GM18951 (cell line): ENCODE measurements around the gene YPEL2.

Experiments used
- POLR2A ChIP-seq: IDR thresholded peaks from 4 replicates; pipeline ENCODE4 v1.6.1; 2011; ENCODE audit warnings: mild to moderate bottlenecking; ENCODE audit not compliant: insufficient read length, insufficient read depth; ENCODE audit errors: extremely low read depth
- in situ Hi-C: fragments of 300-500 bp; cut with MboI; formaldehyde crosslinking; loops from one replicate; pipeline ENCODE4 v1.12.0; 2022; ENCODE audit warnings: low sequenced_read_pairs, mixed read lengths, inconsistent platforms; ENCODE audit not compliant: unreplicated experiment

Gene YPEL2

DNA sequence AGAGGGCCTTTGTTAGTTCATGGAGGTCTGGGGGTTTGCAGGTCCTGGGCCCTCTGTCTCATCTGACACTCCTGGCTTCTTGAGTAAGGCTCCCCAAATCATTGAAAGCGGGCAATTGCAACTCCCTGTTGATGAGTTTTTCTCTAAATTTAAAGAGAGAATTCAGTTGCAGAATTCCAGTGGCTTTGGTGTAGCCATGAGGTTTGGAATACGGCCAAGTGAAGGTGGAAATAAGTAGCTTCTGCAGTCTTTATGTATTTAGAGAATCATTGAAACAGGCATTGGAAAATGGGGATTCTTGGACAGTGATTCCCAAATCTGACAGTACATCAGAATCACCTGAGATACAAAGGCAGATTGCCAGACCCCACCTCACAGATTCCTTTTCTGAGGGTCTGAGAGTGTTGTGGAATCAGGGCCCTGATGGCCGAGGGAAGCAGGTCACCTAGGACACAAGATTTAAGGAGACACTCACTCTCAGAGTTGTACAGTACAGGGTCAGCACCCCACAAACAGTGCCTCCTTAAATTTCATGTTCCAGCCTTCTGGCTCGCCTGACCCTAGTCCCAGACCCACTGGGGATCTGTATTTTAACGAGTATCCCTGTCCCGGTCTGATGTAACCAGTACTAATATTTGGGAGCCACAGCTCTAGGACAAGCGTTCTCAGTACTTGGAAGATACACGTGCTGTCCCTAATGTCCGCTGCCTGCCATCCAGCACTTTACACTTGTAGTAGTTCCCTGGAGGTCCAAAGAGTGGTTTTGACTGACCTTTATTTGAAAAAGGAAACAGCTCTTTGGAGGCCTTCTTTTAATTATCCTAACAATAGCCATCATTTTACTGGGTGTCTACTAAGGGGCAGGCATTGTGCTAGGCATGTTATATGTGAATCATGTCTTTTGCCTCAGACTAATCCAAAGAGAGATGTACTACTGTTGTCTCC lies 37.8 kb downstream of the YPEL2 start:
- no peak for TF ChIP-seq POLR2A
- in situ Hi-C loops: no loop called here

DNA sequence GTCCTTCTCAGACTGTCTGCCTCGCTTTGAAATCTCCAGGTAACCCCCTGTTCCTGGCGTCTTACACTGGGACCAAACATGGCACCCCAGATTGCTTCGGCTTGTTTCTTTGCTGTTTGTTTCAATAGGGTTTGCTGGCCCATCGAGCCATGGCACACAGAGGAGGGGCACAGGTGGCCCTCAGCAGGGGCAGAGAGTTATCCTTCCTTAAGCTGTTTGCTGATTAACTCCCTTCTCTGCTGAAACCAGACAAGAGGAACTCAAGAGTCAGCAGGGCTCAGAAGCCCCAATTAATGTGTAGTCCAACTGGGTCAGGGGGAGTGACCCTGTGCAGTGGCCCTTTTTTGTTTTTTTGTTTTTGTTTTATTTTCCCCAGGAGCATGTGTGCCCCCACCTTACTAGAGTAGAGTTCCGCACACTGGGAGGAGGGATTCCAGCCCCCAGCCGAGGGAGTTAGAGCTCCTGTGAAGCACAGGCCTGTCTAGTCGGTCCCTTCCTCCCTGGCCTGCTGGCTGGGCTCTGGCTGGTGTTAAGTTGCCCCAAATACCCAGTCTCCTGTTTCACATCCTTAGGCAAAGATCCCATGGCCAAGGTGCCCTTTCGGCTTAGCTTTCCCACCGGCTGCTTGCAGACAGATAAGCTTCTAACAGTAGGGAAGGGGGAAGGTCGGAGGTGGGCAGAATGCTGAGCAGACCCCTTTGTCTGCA lies 39.3 kb downstream of the YPEL2 start:
- in situ Hi-C loops: no loop called here
- no peak for TF ChIP-seq POLR2A

DNA sequence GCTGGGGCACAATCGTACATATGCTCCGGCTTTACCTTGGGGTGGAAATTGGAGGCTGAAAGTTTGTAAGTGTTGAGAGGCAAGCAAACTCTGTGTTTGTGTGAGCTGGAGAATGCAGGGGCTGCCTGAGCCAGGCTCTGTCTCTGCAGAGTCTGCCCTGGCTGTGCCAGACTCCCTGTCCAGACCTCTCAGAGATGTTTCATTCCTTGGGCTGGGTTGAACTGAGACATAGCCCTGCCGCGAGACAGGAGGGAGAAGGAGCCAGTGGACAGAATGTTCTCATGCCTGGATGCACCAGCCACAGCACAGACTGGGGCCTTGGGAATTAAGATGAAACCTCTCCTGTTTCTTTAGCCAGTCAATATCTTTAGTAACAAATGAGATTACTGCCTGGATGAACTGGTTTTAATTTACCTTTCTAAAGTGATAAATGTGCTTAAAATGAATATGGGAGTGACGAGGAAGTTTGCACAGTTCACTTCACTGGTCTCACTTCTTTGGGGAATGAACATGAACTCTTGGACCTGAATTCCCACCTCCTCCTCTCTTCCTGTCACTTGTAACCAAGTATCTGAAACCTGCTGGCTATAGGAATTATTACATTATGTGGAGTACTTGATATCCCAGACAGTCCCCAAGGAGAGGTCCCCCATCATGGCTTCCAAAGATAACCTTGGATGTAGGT lies 40.1 kb downstream of the YPEL2 start:
- in situ Hi-C loops: no loop called here
- no peak for TF ChIP-seq POLR2A

DNA sequence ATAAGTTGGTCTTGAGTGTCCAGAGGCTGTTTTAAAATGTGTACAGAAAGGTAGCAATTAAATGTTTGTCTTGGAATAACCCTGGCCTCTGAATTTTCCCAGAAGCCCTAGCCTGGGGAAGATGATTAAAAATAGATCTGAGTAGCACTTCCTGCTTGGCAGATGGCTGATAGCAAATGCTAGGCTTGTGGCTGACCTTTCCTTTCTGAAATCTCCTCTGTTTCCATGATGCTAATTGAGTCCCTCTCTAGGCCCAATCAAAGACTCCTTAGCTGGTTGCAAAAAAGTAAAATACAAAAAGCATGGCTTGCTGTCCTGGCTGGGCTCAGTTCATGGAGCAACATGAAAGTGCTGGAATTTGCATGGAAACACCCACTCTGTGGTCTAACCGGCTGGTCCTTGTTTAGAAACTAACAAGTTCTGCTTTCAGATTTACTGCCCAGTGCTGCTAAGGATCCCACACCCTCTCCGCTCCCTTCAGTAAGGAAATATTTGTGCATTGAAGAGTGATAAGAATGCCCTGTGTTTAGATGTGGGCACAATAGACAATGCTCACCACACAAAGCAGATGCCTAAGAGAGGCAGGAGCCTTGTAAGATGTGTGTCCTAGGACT lies 40.8 kb downstream of the YPEL2 start:
- no peak for TF ChIP-seq POLR2A
- in situ Hi-C loops: no loop called here

DNA sequence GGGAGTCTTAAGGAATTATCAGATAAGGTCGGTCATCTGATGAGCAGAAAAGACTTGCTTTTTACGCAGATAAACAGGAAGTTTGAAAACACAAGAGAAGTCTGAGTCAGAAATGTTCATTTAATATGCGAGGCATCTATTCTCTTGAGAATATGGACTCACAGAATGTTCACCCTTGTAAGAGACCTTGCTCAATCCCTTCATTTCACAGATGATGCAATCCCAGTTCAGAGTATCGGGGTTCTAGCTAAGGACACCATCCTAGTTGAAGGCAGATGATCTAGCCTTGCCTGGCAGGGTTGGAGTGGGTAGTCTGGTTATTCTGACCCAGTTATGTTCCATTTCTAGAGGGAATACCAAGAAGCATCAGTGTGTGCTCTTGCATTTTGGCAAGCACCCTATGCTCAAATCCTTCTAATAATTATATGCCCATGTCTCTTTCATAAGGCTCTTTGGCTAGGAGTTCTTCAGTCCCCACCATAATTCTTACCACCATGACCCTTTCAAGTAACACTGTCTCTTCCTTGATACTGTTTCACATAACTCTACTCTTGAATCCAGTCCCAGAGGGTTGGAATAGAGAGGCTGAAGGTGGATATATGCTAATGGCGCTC lies 42.5 kb downstream of the YPEL2 start:
- in situ Hi-C loops: no loop called here
- TF ChIP-seq POLR2A: no peak

DNA sequence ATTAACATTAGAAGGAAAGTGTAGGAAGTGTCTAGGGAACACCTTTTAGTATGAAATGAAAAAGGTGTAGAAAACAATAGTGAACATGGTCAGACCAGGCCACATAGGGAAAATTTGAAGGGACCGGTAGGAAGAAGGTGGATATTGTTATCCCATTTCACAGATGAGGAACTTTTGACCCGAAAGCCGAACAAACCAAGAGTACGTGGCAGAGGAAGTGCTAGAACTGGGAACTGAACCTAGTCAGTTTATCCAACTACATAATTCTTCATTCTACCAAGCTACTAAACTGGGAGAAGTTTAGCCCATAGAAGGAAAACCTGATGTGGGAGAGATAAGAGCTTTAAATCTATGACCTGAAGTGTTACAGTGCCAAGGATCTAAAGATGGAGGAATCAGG lies 43.2 kb downstream of the YPEL2 start:
- in situ Hi-C loops: no loop called here
- no peak for TF ChIP-seq POLR2A

DNA sequence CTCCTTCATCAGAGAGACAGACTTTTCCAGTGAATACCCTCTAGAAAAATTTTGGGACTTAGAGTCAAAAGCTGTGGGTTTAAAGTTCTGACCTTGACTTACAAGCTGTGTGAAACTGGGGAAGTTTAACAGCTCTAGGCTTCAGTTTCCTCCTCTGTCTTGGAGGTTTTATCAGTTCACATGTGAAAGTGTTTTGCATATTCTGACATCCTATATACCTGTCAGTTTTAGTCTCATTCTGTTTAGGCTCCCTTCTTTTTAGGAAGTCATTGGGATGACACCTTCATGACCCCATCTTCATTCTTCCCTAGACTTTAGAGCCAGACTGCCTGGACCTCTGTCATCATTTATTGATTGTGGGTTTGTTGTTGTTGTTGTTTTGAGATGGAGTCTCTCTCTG lies 44.4 kb downstream of the YPEL2 start:
- no peak for TF ChIP-seq POLR2A
- in situ Hi-C loops: no loop called here

DNA sequence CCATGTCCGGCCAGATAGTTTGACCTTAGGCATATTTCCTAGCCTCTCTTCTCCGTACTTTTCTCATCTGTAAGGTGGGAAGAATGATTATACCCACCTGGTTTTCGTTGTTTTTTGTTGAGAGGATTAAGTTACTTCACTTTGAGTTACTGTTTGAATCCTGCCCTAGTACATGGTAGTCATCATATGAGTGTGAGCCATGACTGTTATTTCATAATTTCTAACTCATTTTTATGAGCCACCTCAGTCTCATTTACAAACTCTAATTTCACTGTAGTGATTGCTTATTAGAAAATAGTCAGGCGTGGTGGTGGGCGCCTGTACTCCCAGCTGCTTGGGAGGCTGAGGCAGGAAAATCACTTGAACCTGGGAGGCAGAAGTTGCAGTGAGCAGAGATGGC lies 45.1 kb downstream of the YPEL2 start:
- no peak for TF ChIP-seq POLR2A
- in situ Hi-C loops: no loop called here

DNA sequence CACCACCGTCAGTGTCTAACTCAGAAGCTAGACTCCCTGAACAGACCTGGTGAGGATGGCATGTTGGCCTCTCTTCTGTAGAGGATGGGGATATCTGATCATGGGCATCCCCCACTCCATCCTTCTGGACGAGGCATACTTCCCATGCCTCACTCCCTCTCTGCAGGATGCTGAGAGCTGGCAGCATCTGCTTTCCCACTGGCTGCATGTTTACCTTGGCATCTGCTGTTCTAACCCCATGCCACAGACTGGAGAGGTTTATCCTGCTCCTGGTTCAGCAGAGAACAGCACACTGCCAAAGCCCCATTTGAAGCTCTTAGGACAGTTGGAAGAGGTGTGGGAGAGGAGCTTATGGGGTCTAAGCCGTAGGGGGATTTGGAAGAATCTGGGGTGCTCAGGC lies 46.0 kb downstream of the YPEL2 start:
- in situ Hi-C loops: no loop called here
- no peak for TF ChIP-seq POLR2A

DNA sequence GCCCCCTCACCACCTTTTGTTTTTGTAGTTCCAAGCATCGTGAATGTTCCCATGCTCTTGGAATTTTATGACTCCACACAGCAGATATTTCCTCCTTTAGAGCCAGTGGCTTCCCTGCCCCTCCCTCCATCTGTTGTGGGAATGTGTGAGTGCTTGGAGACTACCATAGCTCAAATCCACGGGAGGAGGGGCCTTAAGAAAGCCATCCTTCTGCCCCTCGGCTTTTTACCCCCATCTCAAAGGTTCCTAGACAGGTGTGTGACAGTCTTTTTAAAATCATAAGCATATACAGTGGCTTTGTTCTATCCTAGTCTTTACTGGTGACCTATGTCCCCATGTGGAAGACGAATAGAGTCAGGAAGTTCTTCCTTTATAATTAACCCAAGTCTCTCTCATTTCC lies 47.2 kb downstream of the YPEL2 start:
- no peak for TF ChIP-seq POLR2A
- in situ Hi-C loops: no loop called here

DNA sequence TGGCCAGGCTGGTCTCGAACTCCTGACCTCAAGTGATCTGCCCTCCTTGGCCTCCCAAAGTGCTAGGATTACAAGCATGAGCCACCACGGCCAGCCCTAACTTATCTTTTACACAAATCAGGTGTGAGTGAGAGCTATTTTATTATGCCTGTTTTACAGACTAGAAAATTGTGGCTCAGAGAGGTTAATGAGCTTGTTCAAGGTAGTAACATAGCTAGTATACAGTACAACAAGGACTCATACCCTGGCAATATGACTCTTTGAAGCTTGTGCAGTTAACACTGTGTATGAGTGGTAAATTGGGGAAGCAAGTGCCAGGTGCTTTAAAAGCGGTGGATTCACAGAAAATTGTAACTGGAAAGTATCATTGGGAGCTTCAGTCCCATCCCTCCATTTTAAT lies 49.0 kb downstream of the YPEL2 start:
- no peak for TF ChIP-seq POLR2A
- in situ Hi-C loops: no loop called here

DNA sequence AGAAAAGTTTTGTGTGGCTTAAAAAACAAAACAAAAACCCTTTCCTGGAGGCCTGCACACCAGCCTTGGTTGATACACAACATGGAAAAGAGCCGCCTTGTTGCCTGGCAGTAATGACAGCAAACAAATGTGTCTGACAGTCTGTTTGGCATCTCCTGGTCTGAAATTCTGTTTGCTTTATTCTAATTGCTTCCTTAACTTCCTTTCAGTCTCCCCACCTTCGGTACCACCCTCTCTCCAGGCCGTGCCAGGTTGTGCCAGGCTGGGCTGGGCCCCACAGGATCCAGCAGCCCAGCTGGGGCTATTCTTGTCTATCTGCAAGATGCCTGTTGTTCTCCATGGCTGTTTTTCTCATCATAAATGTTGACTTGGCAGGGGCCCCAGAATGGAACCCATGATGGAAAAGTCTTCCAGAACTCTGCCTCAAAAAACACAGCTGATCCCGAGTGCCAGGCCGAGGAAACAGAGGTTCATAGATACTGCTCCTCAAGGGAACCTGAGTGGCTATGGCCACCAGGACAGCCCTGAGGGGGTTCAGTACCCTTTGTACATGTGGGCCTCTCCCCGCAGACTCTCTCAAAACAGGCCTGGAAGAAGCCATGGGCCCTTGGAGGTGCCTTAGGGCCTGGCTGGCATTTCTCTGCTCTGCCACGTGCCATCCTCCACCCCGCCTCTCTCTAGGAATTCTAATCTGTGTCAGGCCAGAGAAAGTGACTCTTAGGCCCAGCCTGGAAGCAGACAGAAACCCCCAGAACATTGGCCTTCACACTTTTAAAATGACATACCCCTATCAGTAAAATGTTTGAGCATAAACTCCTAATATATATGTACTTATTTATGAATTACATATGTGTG lies 50.5 kb downstream of the YPEL2 start:
- in situ Hi-C loops: no loop called here
- TF ChIP-seq POLR2A: no peak

DNA sequence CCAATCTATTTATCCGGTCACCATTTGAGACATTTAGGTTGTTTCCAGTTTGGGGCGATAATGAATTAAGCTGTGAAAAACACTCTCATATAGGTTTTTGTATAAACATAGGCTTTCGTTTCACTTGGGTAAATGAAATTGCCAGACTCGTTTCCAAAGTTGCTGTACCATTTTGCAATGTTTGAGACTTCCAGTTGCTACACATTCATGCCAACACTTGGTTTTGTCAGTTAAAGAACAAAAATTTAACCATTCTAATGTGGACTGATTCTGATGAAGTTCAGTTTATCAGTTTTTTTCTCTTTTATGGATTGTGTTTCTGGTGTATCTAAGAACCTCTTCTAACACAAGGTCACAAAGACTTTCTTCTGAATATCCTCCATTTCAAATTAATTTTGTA lies 52.4 kb downstream of the YPEL2 start:
- in situ Hi-C loops: no loop called here
- TF ChIP-seq POLR2A: no peak
